ENCODE data around the gene TDG.

TDG gene

DNA sequence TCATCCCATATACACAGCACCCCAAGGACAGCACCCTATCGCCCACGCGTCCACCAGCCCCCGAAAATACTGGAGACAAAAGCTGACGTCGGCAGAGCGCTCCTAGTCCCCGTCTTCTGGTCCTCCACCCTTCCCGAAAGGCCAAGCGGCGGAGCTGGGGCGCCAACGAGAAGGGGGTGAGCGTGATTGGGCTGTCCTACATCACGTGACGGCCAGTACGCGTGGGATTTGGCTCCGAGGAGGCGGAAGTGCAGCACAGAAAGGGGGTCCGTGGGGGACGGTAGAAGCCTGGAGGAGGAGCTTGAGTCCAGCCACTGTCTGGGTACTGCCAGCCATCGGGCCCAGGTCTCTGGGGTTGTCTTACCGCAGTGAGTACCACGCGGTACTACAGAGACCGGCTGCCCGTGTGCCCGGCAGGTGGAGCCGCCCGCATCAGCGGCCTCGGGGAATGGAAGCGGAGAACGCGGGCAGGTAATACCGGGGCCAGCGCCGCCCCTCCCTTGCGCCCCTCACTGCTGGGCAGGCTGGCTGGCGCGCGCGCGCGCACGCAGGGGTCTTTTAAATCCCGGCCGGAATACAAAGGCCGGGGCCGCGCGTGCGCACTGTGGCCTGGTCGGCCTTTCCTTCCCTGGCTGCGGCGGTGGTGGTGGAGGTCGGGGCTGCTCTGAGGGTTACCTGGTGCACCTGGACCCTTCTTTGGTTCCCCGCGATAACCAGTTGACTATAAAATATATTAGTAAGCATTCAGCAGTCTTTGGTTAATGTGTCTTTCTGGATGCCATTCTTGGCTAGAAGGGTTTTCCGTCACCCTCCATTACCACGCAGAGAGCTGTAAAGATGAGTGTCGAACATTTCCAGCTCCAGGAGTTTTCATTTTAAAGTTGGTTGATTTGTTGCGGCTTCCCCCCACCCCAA, at the start of gene TDG:
TSS of gene TDG (plus strand) at position 283 of the 915 bp plus-strand sequence. CDS start at position 449, 166 bp downstream.
- DNase-seq, result peak; percentile 98

GRCh38 chr12:103917873-103918272, 47.8 kb upstream of the TDG start:
- no peak for DNase-seq

DNA sequence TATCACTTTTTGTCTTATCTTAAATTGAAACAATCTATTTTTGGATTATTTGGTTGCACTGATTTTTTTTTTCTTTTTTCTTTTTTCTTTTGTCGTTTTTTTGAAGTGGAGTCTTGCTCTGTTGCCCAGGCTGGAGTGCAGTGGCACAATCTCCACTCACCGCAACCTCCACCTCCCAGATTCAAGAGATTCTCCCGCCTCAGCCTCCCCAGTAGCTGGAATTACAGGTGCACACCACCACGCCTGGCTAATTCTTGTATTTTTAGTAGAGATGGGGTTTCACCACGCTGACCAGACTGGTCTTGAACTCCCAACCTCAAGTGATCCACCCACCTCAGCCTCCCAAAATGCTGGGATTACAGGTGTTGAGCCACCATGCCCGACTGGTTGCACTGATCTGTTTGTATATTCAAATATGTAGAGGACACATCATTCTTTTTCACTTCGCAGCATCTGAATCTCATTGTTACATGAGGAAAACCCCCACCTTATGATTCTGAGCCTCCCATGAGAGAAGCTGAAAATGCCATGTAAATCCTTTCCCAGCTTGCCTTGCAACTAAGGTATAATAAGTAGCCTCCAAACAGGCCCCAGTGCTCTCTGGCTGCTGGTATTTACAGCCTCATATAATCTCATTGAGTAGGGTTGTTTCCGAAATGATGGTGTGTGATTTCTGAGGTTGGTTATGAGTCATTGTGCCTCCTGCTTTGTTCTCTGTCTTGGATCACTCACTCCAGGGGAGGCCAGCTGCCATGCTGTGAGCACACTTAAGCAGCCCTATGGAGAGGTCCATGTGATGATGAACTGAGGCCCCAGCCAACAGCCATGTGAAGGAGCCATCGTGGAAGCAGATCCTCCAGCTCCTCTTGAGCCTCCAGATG, 40.7 kb upstream of the TDG start:
- DNase-seq, result no peak

- peak; percentile 40 for DNase-seq
Observed at GRCh38 chr12:103928682-103929045, 37.0 kb upstream of the TDG start.

GRCh38 chr12:103929046-103929783, 36.5 kb upstream of the TDG start:
- peak; percentile 88 for DNase-seq

GRCh38 chr12:103929784-103930033, 36.0 kb upstream of the TDG start:
- no peak for DNase-seq

GRCh38 chr12:103930034-103930786, 35.5 kb upstream of the TDG start, which contains the start of gene HSP90B1:
Gene HSP90B1, plus strand, starts transcription at chr12:103930410. Its CDS starts 106 bp downstream, at chr12:103930516.
- DNase-seq, result peak; percentile 100

- DNase-seq, result peak; percentile 85
Observed at GRCh38 chr12:103930787-103931735, 34.6 kb upstream of the TDG start.

DNA sequence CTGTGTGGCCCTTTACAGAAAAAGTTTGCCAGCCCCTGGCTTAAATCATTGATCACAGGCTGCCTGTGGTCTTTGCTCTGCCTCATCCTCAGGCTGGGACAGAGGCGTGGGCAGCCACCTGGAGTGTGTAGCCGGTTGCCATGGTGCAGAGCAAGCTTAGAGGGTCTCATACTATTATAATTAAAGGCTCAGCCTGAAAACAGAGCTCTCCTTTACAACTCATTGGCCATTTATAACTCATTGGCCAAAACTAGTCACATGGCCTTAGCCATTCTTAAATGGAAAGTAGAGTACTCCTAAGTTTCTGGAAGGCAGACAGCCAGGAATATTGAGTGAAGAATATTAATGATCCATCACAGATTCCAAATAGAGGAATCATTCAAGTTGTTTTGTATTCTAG, 32.4 kb upstream of the TDG start:
- no peak for DNase-seq

GRCh38 chr12:103936679-103937078, 29.0 kb upstream of the TDG start:
- DNase-seq, result no peak

- DNase-seq, result no peak
Observed at GRCh38 chr12:103944964-103945363, 20.7 kb upstream of the TDG start.

GRCh38 chr12:103947871-103948555, 17.7 kb upstream of the TDG start:
- DNase-seq, result peak; percentile 80

- DNase-seq, result no peak
Observed at GRCh38 chr12:103948746-103949406, 16.8 kb upstream of the TDG start.

GRCh38 chr12:103952497-103952896, 13.2 kb upstream of the TDG start:
- DNase-seq, result no peak

DNA sequence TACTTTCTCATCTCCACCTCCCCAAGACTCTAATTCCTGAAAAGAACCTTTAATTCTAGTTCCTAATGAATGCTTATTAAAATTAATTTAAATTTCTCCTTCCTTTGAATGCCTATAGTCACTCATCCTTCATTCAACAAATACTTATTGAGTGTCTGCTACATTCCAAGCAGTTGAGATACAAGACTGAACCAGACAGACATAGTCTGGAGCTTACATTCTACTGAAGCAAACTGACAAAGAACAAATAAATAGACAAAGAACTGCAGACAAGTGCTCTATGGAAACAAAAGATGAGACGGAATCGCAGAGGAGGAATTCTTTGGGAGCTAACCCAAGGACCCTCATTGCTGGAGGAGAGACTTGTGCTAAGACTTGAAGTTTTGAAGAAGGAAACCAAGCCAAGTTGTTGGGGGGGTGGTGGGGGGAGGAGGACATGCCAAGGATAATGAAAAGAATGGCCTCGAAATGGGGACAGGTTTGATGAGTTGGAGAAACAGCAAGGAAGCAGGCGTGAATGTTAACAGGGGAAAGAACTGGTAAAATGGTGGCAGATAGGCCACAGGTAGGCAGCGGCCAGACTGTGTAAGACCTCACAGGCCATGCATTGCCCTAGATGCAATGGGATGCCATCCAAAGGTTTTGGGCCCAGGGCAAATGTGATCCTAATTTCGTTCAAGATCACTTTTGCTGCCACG, 9.7 kb upstream of the TDG start:
- no peak for DNase-seq

DNA sequence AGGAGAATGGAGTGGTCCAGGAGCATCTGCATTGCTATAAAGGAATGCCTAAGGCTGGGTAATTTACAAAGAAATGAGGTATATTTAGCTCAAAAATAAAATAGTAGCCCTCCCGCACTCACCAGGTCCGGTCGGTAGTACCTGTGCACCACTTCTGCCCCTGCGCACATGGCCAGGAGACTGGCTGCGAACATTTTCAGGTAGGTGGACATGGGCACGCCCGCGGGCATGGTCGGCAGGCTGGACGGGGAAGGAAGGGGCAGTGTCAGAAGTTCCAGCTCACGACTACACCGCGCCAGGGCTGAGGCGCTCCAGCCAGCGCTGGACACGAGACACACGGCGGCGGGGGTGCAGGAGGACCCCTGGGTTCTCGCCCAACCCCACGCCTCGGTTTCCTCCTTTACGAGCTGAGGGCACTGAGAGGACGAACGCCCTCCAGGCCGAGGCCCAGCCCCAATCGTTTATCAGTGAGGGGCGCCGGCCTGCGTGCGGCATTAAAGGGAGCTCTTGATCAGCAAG, 9.1 kb upstream of the TDG start:
- DNase-seq, result no peak

GRCh38 chr12:103957865-103958388, 7.7 kb upstream of the TDG start:
- no peak for DNase-seq

- DNase-seq, result no peak
Observed at GRCh38 chr12:103958621-103959020, 7.1 kb upstream of the TDG start.
